Middle frontal gyrus (tissue), 1 donor: ENCODE data around the gene AKAP13.
A peak's percentile ranks its signal among the peaks of the same experiment; 100 is the strongest.

ENCODE experiments used
- DNase-seq: peaks from one replicate; pipeline ENCODE4 v3.0.0-alpha.2; 2015; ENCODE audit warnings: low spot score; ENCODE audit errors: extremely low spot score

AKAP13 gene

GRCh38 chr15:85593809-85594445, 213.5 kb downstream of the AKAP13 start:
- no peak for DNase-seq

- no peak for DNase-seq
Observed at GRCh38 chr15:85595804-85596536, 215.6 kb downstream of the AKAP13 start.

GRCh38 chr15:85597155-85597815, 216.9 kb downstream of the AKAP13 start:
- no peak for DNase-seq

GRCh38 chr15:85598219-85598618, 217.8 kb downstream of the AKAP13 start:
- no peak for DNase-seq

GRCh38 chr15:85598718-85599398, 218.5 kb downstream of the AKAP13 start:
- no peak for DNase-seq

GRCh38 chr15:85600001-85600400, 219.6 kb downstream of the AKAP13 start:
- DNase-seq: no peak

- DNase-seq: no peak
Observed at GRCh38 chr15:85603160-85603559, 222.8 kb downstream of the AKAP13 start.

GRCh38 chr15:85603703-85604102, 223.3 kb downstream of the AKAP13 start:
- no peak for DNase-seq

- DNase-seq: no peak
Observed at GRCh38 chr15:85604194-85604593, 223.8 kb downstream of the AKAP13 start.

- DNase-seq: no peak
Observed at GRCh38 chr15:85606738-85607137, 226.3 kb downstream of the AKAP13 start.

- DNase-seq: no peak
Observed at GRCh38 chr15:85607141-85607806, 226.9 kb downstream of the AKAP13 start.

GRCh38 chr15:85607842-85608241, 227.4 kb downstream of the AKAP13 start:
- DNase-seq: peak; percentile 15

- DNase-seq: no peak
Observed at GRCh38 chr15:85609492-85609891, 229.1 kb downstream of the AKAP13 start.

GRCh38 chr15:85611361-85611760, 231.0 kb downstream of the AKAP13 start:
- DNase-seq: no peak

- DNase-seq: no peak
Observed at GRCh38 chr15:85614059-85614458, 233.7 kb downstream of the AKAP13 start.

- DNase-seq: no peak
Observed at GRCh38 chr15:85615930-85616329, 235.5 kb downstream of the AKAP13 start.

GRCh38 chr15:85616549-85617110, 236.2 kb downstream of the AKAP13 start:
- DNase-seq: no peak

- no peak for DNase-seq
Observed at GRCh38 chr15:85618228-85618505, 237.8 kb downstream of the AKAP13 start.

- peak; percentile 24 for DNase-seq
Observed at GRCh38 chr15:85618956-85619491, 238.6 kb downstream of the AKAP13 start.

GRCh38 chr15:85619992-85620689, 239.7 kb downstream of the AKAP13 start:
- no peak for DNase-seq
